K562 (cell line): ENCODE measurements around the gene TPMT. TPM values are rescaled to one million over a fixed set of nuclear protein-coding genes. Genes with fewer than 3 reads are reported as not detected.
A peak's percentile ranks its signal among the peaks of the same experiment; 100 is the strongest.

ENCODE experiments used
- ATAC-seq: fragments of 200-7000 bp; cut with Tn5 transposase; 3 replicates; pipeline ENCODE4 v1.9.1; 2020; ENCODE audit warnings: moderate library complexity
- BruUV-seq: library from RNA; stranded (reverse); fragments of 400-500 nt; replicated peaks from 2 replicates; lab custom pipeline; 2021; lab: Mats Ljungman, UMichigan
- CTCF ChIA-PET: fragments of 300-600 bp; formaldehyde crosslinking; extraction: SDS; loops from one replicate; lab custom pipeline; 2021; ENCODE audit warnings: low intra/inter-chr PET ratio; lab: Yijun Ruan, JAX
- POLR2A ChIA-PET: fragments of 300-600, 350-650 bp; sonication (Branson Sonifier 250); formaldehyde crosslinking; extraction: SDS; loops from one replicate; lab custom pipeline; 2021; ENCODE audit warnings: antibody characterized with exemption, inconsistent platforms; lab: Yijun Ruan, JAX
- DNase-seq, 4 experiments: peaks; one replicate each; pipeline versions ENCODE4 v3.0.0 to v3.0.0-alpha.2; 2011 to 2018; ENCODE audit warnings: low spot score in 3 of 4, mixed read lengths in 3 of 4; ENCODE audit errors: extremely low read depth in 1 of 4
- FAIRE-seq: peaks from 2 replicates; lab custom pipeline; 2011; peaks lifted over from hg19 to GRCh38; lab: Jason Lieb, UNC
- H2AFZ ChIP-seq: 2 replicates; pipeline ENCODE4 v1.6.0; 2011; ENCODE audit warnings: low read depth, low read length, control low read depth, inconsistent platforms
- H3K27ac ChIP-seq: fragments of 200-600 bp; 3 replicates; pipeline ENCODE4 v1.8.0; 2011; ENCODE audit warnings: low read depth, mild to moderate bottlenecking, control low read depth, inconsistent platforms, low read length, moderate library complexity, mixed read lengths; ENCODE audit errors: extremely low read depth
- H3K27me3 ChIP-seq, 2 experiments: fragments of 300-600 bp in 1 of 2; 2 replicates in 1 of 2; 3 replicates in 1 of 2; pipeline versions ENCODE4 v1.6.0 to v1.8.0; 2011; ENCODE audit warnings: inconsistent platforms in 2 of 2, low read length in 2 of 2, mild to moderate bottlenecking in 1 of 2, mixed read lengths in 1 of 2, moderate library complexity in 1 of 2; ENCODE audit not compliant: control insufficient read depth in 2 of 2, insufficient read depth in 2 of 2
- H3K36me3 ChIP-seq: fragments of 300-600 bp; 3 replicates; pipeline ENCODE4 v1.8.0; 2011; ENCODE audit warnings: mild to moderate bottlenecking, low read length, inconsistent platforms; ENCODE audit not compliant: control insufficient read depth, insufficient read depth
- H3K4me1 ChIP-seq, 2 experiments: fragments of 200-600 bp in 1 of 2; replicated peaks in 1 of 2; 2 replicates in 1 of 2; 3 replicates in 1 of 2; pipeline versions ENCODE4 v1.5.1 to v1.8.0; 2011; ENCODE audit warnings: inconsistent platforms in 2 of 2, low read length in 2 of 2, mild to moderate bottlenecking in 1 of 2, mixed read lengths in 1 of 2, moderate library complexity in 1 of 2; ENCODE audit not compliant: control insufficient read depth in 2 of 2, insufficient read depth in 2 of 2
- H3K4me2 ChIP-seq: 2 replicates; pipeline ENCODE4 v1.6.1; 2011; ENCODE audit warnings: low read length, control low read depth, inconsistent platforms, mixed read lengths; ENCODE audit not compliant: insufficient read depth
- H3K4me3 ChIP-seq: fragments of 200-600 bp; sonication (generic), shearing (Covaris generic); 2 replicates; pipeline ENCODE4 v1.5.1; 2016; ENCODE audit warnings: control low read depth, inconsistent platforms
- H3K79me2 ChIP-seq: fragments of 200-600 bp; 3 replicates; pipeline ENCODE4 v1.8.0; 2011; ENCODE audit warnings: low read length, inconsistent platforms; ENCODE audit not compliant: control insufficient read depth, insufficient read depth
- H3K9ac ChIP-seq, 2 experiments: 2 replicates each; pipeline versions ENCODE4 v1.6.0 to v1.6.1; 2011; ENCODE audit warnings: low read depth in 2 of 2, low read length in 2 of 2, control low read depth in 1 of 2, inconsistent platforms in 1 of 2, mild to moderate bottlenecking in 1 of 2, mixed read lengths in 1 of 2; ENCODE audit not compliant: insufficient read depth in 1 of 2
- H3K9me1 ChIP-seq: one replicate; pipeline ENCODE4 v1.6.0; 2011; ENCODE audit warnings: inconsistent platforms, mild to moderate bottlenecking, low read length, moderate library complexity; ENCODE audit not compliant: control insufficient read depth, insufficient read depth
- H3K9me3 ChIP-seq: replicated peaks from 2 replicates; pipeline ENCODE4 v1.5.1; 2011; ENCODE audit warnings: low read depth, low read length, inconsistent platforms; ENCODE audit not compliant: control insufficient read depth, insufficient read depth
- H4K20me1 ChIP-seq: replicated peaks from 2 replicates; pipeline ENCODE4 v1.6.1; 2011; ENCODE audit warnings: low read length, inconsistent platforms, mixed read lengths; ENCODE audit not compliant: control insufficient read depth, insufficient read depth
- CEBPB ChIP-seq: fragments of 450-650 bp; IDR thresholded peaks from 2 replicates; pipeline ENCODE4 v1.6.1; 2016; ENCODE audit warnings: missing genetic modification characterization, missing compliant biosample characterization
- KLF10 ChIP-seq: fragments of 250-450 bp; sonication (Bioruptor Pico); IDR thresholded peaks from 2 replicates; pipeline ENCODE4 v1.6.1; 2021; ENCODE audit warnings: matching md5 sums
- SRSF7 ChIP-seq: fragments of 200-400 bp; formaldehyde crosslinking; optimal IDR thresholded peaks from 2 replicates; pipeline ENCODE3; 2017; ENCODE audit warnings: mild to moderate bottlenecking, low read depth, low read length
- U2AF2 ChIP-seq: fragments of 200-400 bp; formaldehyde crosslinking; optimal IDR thresholded peaks from 2 replicates; pipeline ENCODE3; 2017; ENCODE audit warnings: low read depth, mild to moderate bottlenecking, low read length
- ZNF212 ChIP-seq: fragments of 450-650 bp; formaldehyde crosslinking; IDR thresholded peaks from 2 replicates; pipeline ENCODE4 v1.4.0; 2020; ENCODE audit warnings: mild to moderate bottlenecking
- WGBS: fragments of 100-300 bp; shearing (Covaris generic); methylation state at CpG from one replicate; pipeline ENCODE4 v1.1.6; 2016; ENCODE audit warnings: low coverage, mixed read lengths; ENCODE audit not compliant: insufficient coverage; ENCODE audit errors: missing lambda C conversion rate; 5-methylcytosine and 5-hydroxymethylcytosine counted together
- in situ Hi-C: fragments of 300-500 bp; cut with MboI; formaldehyde crosslinking; loops from 4 replicates; pipeline ENCODE4 v1.15.0; 2018; ENCODE audit warnings: inconsistent platforms, mixed read lengths
- intact Hi-C: fragments of 100-400 bp; cut with micrococcal nuclease; formaldehyde crosslinking; loops from 2 replicates; pipeline ENCODE4 v1.14.2; 2022
- polyA plus RNA-seq, 8 experiments: library from polyadenylated mRNA; depleted of rRNA in 4 of 8; stranded (reverse) in 5 of 8; unstranded in 3 of 8; fragments of >200 nt; fragmentation: Nextera tagmentation in 2 of 8; fragmentation: Illumina TruSeq in 1 of 8; extraction: Ambion mirVana in 2 of 8; extraction: Trizol in 1 of 8; gene quantifications; 2 replicates each; pipeline versions ENCODE4 v1.2.1 to v1.2.3, GENCODE V29; 2011 to 2014; ENCODE audit warnings: inconsistent platforms in 1 of 8, missing spikeins in 1 of 8
- total RNA-seq, 7 experiments: library from RNA; depleted of rRNA in 6 of 7; stranded (reverse); fragments of >200 nt in 6 of 7; fragmentation: Illumina TruSeq in 2 of 7; extraction: Trizol in 2 of 7; gene quantifications; 2 replicates each; pipeline versions ENCODE4 v1.2.1 to v1.2.3, GENCODE V29; 2011 to 2021; ENCODE audit warnings: low replicate concordance in 1 of 7
- TF ChIP-seq, protein P1 (sequence below): IDR thresholded peaks from 3 replicates; pipeline ENCODE4 v1.6.1; 2011; ENCODE audit warnings: borderline replicate concordance, mild to moderate bottlenecking, moderate library complexity; ENCODE audit not compliant: insufficient read length; ENCODE audit errors: extremely low read depth

TPMT gene
- total and polyA plus RNA-seq, 9 of the 15 experiments (the other 6 are each of a cell fraction or from before 2014, with no cell fraction given) = 24.2 to 67.4 (median 46.5) TPM

DNA sequence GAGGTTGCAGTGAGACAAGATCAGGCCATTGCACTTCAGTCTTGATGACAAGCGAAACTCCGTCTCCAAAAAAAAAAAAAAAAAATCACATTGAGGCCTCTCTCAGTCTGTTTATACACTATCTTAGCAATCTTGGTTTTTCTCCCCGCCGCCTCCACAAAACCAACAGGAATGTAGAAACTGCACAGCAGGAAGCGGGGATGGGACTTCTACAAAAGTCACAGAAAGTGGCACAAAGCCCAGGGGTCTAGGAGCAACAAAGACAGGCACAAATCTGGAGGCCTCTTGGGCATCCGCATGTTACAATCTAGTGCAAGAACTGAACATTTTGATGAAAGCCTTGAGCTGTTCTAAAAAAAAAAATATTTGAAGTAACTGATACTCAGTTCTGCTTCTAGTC, 48.9 kb upstream of the TPMT start (continued):
- TF ChIP-seq, protein P1, sequence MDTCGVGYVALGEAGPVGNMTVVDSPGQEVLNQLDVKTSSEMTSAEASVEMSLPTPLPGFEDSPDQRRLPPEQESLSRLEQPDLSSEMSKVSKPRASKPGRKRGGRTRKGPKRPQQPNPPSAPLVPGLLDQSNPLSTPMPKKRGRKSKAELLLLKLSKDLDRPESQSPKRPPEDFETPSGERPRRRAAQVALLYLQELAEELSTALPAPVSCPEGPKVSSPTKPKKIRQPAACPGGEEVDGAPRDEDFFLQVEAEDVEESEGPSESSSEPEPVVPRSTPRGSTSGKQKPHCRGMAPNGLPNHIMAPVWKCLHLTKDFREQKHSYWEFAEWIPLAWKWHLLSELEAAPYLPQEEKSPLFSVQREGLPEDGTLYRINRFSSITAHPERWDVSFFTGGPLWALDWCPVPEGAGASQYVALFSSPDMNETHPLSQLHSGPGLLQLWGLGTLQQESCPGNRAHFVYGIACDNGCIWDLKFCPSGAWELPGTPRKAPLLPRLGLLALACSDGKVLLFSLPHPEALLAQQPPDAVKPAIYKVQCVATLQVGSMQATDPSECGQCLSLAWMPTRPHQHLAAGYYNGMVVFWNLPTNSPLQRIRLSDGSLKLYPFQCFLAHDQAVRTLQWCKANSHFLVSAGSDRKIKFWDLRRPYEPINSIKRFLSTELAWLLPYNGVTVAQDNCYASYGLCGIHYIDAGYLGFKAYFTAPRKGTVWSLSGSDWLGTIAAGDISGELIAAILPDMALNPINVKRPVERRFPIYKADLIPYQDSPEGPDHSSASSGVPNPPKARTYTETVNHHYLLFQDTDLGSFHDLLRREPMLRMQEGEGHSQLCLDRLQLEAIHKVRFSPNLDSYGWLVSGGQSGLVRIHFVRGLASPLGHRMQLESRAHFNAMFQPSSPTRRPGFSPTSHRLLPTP = no peak
- TF ChIP-seq ZNF212 (CRISPR knock-in tag) (no peak), U2AF2 (no peak), KLF10 (CRISPR knock-in tag) (no peak)

DNA sequence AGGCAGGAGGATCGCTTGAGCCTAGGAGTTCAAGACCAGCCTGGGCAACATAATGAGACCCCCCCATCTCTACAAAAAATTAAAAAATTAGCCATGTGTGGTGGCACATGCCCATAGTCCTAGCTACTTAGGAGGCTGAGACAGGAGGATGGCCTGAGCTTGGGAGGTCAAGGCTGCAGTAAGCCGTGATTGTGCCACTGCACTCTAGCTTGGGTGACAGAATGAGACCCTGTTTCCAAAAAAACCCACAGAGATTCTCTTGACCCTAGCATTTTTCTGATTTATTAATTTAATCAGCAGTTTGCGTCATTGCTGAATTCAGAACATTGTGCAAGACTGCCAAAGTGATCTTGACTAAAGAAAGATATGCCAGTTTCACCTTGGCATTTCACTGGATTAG, 37.1 kb upstream of the TPMT start:
- DNase-seq (no peak), ATAC-seq (no peak), FAIRE-seq (no peak)
- no peak overlapping the region for H3K4me3 ChIP-seq
- TF ChIP-seq CEBPB (tag) (peak; percentile 45; the same call in 1 of the 2 replicates), SRSF7 (no peak)
- intact Hi-C loops = no loop called here
- no peak overlapping the region for H2AFZ ChIP-seq
- ChIA-PET CTCF (no interaction called here), POLR2A (no interaction called here)
- no peaks in the 10 kb centered on the region for H3K9me3 ChIP-seq
- peaks cover 35% of the 10 kb centered on the region for H3K36me3 ChIP-seq
- BruUV-seq = no TSS peak
- WGBS = 98% methylated on average over 3 of the region's 3 CpGs
- H3K4me2 ChIP-seq = no peak overlapping the region
- no peaks in the 10 kb centered on the region for H4K20me1 ChIP-seq
- H3K9ac ChIP-seq = no peak overlapping the region
- H3K79me2 ChIP-seq = no peaks in the 10 kb centered on the region
- no peaks in the 10 kb centered on the region for H3K27me3 ChIP-seq
- no peak overlapping the region for H3K27ac ChIP-seq
- in situ Hi-C loops = no loop called here
- no peaks in the 10 kb centered on the region for H3K9me1 ChIP-seq
- peaks cover 0 to 3% of the 10 kb centered on the region in 2 experiments; a peak in 1 of 5 replicates for H3K4me1 ChIP-seq
